Measurements from ENCODE around the gene PPCDC. TPM values are rescaled to one million over a fixed set of nuclear protein-coding genes. Genes with fewer than 3 reads are reported as not detected.

The PPCDC gene
- total and polyA plus RNA-seq, 4 donors = 7.4 to 9.3 (median 8.4) TPM

GRCh38 chr15:75036212-75036616 is 12.8 kb downstream of the PPCDC start (continued):
- no peak for TF ChIP-seq ZBTB33 (IDR thresholded peaks at IDR 0.05)

GRCh38 chr15:75037685-75038084 is 14.3 kb downstream of the PPCDC start:
- H3K4me3 ChIP-seq (ENCODE audit: low read depth in 1 of 3, low read length in 3 of 3) = no peak overlapping the region
- no peaks in the 10 kb centered on the region for H3K36me3 ChIP-seq (ENCODE audit: control insufficient read depth in 4 of 4, insufficient read depth in 3 of 4, low read depth in 1 of 4, low read length in 3 of 4)
- H3K27ac ChIP-seq (ENCODE audit: low read depth in 1 of 2, low read length in 2 of 2) = no peak overlapping the region
- H3K9me3 ChIP-seq (ENCODE audit: control insufficient read depth in 4 of 4, low read length in 3 of 4) = no peaks in the 10 kb centered on the region
- H3K4me1 ChIP-seq (ENCODE audit: control insufficient read depth in 4 of 4, insufficient read depth in 4 of 4, low read length in 3 of 4) = peaks cover 0 to 2% (median under 1%) of the 10 kb centered on the region in 4 donors
- WGBS = 90% methylated on average over 6 of the region's 6 CpGs
- no peaks in the 10 kb centered on the region for H3K27me3 ChIP-seq (ENCODE audit: control insufficient read depth in 4 of 4, insufficient read depth in 4 of 4, low read length in 3 of 4)
- H3K9ac ChIP-seq (ENCODE audit: low read depth in 1 of 2, low read length in 2 of 2) = no peak overlapping the region
- TF ChIP-seq CTCF (IDR thresholded peaks at IDR 0.05; ENCODE audit: low read depth, low read length, missing input control) (no peak), RAD21 (IDR thresholded peaks at IDR 0.05) (no peak), FOXA1 (IDR thresholded peaks at IDR 0.05) (no peak), HNF4A (conservative IDR thresholded peaks at IDR 0.05) (no peak), ZBTB33 (IDR thresholded peaks at IDR 0.05) (no peak), NR2F2 (IDR thresholded peaks at IDR 0.05) (no peak), SP1 (IDR thresholded peaks at IDR 0.05) (no peak), MAX (IDR thresholded peaks at IDR 0.05) (no peak), GABPA (IDR thresholded peaks at IDR 0.05 in 1 of 2, conservative IDR thresholded peaks at IDR 0.05 in 1 of 2) (no peak), YY1 (IDR thresholded peaks at IDR 0.05) (no peak), FOXA2 (IDR thresholded peaks at IDR 0.05) (no peak), JUND (IDR thresholded peaks at IDR 0.05) (no peak), TAF1 (conservative IDR thresholded peaks at IDR 0.05) (no peak), ATF3 (IDR thresholded peaks at IDR 0.05) (no peak), HNF4G (IDR thresholded peaks at IDR 0.05) (no peak), EGR1 (IDR thresholded peaks at IDR 0.05; ENCODE audit: low read depth in 2 of 2) (no peak), REST (IDR thresholded peaks at IDR 0.05) (no peak), RXRA (IDR thresholded peaks at IDR 0.05) (no peak)
- no peak for DNase-seq (ENCODE audit: low spot score)
